Measurements from ENCODE around the gene RGS14.
"Not testable (repeated sequence)": the region's sequence is repeated elsewhere in the genome, so short reads cannot be mapped to it uniquely, and the experiment has no call there.

RGS14 gene

DNA sequence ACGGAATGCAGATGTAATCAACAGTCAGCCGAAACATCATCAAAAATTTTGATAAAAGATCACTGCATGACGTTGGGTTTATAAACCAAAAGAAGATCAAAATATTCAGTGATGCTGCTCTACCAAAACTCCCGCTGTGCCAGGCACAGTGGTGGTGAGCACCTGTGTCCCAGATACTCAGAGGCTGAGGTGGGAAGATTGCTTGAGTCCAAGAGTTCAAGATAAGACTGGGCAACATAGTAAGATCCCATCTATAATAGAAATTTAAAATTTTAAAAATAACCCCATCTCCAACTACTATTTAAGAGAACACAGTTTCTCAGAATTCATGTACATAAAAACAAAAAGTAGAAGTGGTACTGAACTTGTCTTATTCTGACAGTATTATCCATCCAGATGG, 10.0 kb upstream of the RGS14 start:
- no peak for DNase-seq

DNA sequence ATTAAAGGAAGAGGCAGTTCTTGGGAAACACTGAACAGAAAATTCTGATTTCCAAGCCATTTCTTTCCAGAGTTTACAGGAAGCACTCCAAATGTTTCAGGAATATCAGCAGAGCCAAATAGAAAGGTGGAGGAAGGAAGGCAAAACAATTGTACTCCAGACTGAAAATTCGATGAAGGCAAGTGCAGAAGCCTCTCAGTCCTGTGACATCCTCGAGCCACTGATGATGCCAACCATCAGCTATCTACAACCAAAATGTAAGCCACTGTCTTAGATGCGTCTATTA, 8.4 kb upstream of the RGS14 start:
- no peak for DNase-seq

DNA sequence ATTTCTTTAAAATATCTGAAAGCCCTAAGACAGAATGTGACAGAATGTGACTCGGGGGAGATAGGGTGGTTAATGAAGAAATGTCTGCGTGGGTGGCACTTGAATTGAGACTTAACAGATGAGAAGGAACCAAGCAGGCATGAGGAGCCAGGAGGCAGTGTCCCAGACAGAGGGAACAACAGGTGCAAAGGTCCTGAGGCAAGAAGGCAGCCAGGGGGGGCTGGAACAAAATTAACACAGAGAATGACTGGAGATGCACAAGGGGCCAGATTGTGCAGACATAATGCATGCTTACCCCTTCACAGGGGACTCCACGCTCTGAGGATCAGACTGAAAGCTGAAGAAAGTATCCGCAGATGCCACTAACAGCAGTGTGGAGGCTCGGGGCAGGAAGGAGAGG, 8.0 kb upstream of the RGS14 start:
- no peak for DNase-seq

DNA sequence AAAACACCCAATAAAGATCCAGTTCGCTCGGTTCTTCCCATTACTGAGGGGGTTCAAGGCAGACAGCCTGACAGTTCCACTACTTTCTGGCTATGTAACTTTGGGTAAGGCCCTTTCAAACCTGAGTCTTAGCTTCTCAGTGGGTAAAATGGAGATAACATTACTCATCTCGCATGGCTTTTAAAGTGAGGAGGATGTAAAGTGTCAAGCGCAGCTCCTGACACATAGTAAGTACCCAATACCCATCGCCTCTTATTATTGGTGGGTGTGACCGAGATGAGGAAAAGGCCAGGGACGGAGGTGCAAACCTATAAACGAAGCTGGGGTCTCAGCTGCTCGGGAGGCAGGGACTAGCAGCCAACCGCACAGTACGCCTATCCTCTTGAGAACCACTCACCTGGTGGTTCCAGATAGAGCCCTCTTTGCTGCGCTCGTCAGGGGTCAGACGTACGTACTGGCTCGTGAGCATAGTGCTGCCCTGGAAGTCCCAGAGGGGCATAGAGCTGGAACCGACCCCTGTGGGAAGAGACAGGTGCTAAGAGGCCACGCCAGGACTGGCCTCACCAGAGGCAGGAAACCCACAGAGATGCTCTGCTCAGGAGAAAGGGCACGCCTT, 6.8 kb upstream of the RGS14 start:
- DNase-seq: no peak

DNA sequence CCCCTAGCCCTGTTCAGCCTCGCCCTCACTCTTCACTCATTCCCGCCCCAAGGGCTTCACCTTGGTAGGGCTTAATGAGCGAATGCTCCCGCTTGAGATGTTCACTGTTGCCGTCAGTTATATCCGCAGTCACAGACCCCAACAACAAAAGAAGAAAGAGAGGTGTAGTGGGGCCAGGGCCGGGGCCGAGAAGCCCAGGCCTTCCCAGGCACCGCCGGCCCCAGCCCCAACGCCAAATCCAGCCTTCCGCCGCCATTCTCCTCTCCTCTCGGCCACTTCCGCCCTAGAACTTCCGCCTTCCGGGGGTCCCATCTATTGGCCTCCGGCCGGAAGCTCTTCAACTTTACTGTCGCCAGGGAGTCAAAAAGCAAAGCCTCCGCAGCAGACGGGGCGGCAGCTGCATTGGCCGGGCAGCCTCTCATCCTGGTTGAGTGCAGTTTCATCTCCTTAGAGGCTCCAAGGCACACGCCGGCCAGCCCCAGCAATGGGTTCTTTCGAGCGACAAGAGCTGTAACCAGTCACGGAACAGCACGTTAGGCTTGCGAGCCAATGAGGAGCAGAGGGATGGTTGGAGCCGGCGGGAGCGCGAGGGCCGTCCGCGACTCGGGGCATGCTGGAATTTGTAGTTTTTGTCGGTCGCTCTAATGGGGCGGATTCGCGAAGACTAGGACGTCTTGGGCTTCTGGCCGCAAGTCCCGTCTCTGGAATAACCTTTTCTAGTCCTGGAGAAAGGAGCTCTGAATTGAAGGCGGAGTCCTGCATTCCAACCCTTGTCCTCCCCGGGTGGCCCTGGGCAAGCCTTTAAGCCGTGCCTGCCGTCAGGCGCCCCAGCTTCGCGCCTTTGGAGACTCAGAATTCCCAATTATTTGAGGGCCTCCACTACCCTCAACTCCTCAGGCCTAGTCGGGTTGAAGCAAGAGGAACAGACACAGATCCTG, 6.1 kb upstream of the RGS14 start, which contains the start of gene LMAN2:
Gene LMAN2, minus strand, starts transcription at position 277 of the 938 bp plus-strand sequence. Its CDS starts 21 bp downstream, at position 256.
- DNase-seq: peak; percentile 59

DNA sequence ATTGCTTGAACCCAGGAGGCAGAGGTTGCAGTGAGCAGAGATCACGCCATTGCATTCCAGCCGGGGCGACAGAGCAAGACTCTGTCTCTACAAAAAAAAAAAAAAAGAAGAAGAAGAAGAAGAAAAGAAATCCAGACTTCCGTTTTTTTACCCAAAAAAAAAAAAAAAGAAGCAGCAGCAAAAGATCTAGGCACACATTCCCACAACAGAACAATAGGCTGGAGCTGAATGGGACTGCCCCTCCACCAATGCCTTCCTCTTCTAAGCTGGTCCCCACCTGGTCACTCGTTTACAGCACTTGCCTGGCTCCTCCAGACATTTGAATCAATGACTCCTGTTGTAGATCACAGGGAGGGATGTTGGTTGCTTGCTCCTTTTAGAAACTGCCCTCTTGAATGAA, 4.6 kb upstream of the RGS14 start:
- DNase-seq: no peak

DNA sequence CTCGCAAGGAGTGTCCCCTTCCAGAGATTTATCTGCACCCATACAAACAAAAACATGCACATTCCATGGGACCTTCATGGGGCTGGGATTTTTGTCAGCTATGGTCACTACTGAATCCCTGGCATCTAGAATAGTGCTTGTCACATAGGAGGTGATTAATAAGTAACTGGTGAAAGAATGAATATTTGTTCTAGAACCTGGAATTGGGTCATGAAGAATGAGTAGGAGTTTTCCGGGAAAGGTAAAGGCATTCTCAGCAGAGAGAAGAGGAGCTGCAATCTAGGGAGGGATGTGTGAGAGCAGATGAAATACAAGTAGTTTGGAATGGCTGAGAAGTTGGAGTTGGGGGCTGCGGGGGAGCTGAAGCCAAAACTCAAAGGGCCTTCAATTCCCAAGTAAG, 3.5 kb upstream of the RGS14 start:
- DNase-seq: no peak

DNA sequence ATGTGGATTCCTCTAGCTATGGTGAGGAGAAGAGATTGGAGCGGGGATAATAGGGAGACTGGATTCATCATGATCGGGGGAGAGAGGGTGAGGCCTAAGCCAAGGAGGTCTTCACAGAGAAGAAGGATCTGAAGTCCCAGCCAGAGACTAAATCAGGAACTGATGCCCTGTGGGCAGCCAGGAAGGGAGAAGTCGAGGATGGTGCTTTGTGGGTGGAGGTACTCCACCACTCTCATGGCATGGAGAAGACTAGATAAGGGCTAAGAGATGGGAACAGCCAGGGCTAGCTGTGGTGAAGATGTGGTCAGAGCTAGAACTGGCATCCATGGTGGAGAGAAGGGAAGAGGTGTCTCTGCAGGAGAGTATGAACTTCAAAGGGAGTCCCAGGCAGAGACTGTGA, 3.0 kb upstream of the RGS14 start:
- DNase-seq: no peak

DNA sequence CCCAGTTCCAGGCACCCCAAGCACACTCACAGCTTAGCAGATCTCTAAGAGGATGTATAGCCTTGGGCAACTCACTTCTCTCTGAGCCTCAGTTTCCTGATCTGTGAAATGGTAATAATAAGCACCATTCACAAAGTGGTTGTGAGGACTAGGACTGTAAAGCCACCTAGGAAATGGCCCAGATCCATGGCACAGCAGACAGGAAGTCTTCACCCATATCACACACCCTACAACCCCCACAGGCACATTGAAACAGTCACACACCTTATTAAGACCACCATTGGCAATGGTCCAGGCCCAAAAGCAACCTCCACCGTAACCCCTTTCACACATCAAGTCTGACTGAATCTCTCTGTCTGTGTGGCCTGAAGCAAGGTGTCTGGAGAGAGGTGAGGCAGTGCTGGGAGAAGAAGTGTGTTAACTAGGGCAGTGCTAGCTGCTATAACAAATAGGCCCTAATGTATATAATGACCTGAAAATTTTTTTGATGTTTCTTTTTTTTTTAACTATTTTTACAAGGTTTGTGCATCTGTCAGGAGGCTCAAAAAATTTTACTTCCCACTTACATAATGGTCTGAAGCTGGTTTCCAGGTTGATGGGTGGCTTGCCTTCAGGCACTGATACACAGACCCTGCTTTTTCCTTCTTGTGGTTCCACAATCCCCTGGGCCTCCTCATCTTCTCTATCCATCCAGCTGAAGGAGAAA, 2.4 kb upstream of the RGS14 start:
- no peak for DNase-seq

DNA sequence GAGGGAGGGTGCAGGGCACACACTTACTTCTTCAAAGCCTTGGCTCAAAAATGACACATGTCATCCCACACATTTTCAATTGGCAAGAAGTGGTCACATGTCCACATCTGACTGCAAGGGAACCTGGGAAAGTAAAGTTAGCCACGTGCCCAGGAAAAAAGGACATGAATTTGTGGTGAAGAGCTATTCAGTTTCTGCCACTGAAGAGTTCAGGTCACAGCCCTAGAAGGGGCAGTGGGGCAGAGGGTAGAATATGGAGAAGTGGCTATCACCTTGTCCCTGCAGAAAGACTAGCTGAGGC, 1.9 kb upstream of the RGS14 start:
- DNase-seq: no peak

DNA sequence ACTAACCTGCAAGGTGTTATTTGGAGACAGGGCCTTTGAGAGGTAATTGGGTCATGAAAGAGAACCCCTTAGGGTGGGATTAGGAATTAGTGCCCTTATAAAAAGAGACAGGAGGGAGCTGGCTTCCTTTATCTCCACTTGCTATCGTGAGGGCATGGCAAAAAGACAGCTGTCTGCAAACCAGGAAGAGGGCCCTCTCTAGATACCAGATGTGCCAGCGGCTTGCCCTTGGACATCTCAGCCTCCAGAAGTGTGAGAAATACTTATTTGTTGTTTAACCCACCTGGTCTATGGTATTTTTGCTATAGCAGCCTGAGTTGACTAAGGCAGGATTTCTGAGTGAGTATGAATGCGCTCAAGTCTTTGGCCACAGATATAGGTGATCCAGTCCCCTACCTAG, 978 bp upstream of the RGS14 start:
- DNase-seq: no peak

DNA sequence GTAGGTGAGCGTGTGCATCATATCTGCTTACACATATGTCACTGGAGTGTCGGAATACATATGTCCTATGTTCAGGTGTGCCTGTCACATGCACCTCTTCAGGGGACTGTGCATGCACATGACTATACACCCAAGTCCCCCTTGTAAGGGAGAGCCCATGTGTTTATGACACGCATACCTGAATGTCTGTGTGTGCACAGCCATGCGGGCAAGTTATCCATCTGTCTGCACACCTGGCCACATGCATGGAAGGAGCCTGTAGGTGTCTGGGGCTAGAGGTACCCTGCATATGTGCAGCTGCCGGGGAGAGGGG, 622 bp upstream of the RGS14 start:
- DNase-seq: no peak

DNA sequence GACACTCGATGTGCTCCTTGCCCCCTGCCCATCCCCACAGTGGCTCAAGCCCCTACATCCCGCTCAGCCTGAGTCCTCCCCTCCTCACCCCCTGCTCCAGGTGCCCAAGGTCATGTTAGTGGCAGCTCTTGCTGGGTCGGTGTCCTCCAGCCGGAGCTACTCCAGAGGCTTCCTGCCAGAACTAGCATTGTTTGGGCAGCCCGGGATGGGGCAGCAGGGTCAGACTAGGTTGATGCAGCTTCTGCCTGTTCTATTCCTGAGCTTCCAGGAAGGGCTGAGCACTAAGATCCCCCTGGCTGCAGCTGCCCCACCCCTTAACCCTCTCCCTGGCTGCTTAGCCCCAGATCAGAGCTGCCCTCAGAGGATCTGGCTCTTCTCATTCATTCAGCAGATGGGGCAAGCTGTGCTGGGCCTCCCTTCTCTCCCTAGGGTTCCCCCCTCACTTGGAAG, 671 bp downstream of the RGS14 start:
- DNase-seq: no peak

DNA sequence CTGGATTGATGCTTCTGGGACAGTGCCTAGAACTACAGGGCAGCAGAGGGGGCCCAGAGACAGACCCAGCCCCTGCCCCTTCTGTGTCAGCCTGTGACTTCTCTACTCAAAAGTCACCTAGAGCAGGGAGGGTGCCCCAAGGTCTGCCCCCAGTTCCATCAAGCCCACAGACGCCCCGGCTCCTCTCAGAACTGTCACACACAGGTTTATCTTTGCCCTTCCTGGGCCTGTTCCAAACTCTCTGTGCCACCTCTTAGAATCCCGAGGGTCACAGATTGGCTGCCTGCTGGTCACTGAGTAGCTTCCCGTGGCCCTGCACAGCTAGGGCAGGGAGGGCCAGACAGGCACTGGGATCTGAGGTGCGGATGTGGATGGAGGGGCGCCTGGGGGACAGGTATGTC, 1.7 kb downstream of the RGS14 start:
- DNase-seq: no peak

DNA sequence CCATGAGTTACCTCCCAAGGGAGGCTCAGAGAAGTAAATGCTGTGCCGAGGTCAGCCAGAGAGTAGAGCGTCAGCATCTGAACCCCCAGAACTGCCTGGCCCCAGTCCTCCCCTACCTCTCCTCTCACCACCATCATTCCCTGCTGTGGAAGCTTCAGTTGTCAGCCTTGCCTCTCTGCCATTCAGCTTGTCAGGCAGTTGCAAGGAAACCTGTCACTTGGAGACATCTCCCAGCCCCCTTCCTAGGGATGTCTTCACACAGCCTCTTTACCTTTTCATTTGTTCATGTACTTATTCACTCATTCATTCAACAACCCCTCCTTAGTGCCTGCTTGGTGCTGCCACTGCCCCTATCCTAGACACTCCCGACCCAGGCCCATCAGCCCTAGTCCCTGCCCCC, 2.1 kb downstream of the RGS14 start:
- no peak for DNase-seq

DNA sequence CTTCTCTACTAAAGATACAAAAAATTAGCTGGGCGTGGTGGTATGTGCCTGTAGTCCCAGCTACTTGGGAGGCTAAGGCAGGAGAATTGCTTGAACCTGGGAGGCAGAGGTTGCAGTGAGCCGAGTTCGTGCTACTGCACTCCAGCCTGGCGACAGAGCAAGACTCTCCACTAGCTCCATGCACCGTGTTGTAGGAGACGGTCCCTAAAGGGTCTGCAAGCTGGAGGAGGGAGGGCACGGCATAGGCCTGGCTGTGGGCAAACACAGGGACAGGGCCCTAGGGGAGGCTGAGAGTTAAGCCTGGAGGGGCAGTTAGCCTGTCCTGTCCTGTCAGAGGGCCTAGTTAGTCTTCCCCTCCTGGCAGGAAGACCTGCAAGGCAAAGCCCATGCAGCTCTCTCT, 3.0 kb downstream of the RGS14 start:
- DNase-seq: not testable (repeated sequence)

DNA sequence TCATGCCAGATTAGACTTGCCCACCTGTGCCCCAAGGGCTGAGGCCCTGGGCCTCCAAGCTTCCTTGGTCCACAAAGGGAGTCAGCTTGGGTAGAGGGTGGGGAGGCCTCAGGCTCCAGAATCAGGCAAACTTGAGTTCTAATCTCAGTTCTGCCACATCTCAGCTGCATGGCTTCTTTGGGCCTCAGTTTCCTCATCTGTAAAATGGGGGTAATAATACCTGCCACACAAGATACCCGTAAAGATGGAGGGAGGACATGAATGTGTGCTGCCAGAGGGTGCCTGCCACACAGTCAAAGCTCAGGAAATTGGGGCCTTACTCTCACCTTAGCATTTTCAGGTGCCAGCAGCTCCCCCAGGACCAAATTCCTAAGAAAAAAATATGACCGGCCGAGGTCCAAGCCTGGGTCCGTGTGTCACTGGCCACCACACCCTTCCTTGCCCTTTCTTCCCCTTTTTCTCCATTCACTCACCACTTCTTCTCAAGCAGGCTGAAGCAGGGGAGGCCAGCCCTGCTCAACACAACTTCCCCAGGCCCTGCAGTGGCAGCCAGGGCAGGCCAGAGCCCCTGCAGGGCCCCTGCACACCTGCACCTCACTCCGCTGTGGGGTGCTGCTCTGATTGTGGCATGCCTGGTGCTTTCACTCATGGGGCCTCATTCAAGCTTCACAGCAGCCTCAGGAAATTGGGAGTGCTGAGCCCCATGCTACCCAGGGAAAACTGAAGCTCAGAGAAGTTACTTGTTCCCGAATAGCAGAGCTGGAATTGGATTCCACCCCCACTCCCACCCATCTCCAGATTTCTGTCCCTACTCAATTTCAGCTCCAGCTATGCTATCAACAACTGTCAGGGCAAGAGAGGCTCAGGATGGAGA, 3.9 kb downstream of the RGS14 start:
- DNase-seq: no peak

DNA sequence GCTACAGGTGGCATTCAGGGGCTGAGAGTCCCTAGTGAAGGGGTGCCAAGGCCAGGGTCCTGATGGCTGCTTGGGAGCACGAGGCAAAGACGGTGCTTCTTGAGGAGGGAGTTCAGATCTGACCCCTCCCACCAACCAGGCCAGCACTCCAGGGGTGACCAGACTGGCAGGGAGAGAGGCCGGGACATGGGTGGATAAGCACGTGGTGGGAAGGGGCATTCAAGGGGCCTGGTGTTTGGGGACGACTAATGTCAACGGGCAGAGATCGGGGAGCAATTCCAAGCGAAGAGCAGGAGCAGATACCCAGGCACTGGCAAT, 4.5 kb downstream of the RGS14 start:
- no peak for DNase-seq

DNA sequence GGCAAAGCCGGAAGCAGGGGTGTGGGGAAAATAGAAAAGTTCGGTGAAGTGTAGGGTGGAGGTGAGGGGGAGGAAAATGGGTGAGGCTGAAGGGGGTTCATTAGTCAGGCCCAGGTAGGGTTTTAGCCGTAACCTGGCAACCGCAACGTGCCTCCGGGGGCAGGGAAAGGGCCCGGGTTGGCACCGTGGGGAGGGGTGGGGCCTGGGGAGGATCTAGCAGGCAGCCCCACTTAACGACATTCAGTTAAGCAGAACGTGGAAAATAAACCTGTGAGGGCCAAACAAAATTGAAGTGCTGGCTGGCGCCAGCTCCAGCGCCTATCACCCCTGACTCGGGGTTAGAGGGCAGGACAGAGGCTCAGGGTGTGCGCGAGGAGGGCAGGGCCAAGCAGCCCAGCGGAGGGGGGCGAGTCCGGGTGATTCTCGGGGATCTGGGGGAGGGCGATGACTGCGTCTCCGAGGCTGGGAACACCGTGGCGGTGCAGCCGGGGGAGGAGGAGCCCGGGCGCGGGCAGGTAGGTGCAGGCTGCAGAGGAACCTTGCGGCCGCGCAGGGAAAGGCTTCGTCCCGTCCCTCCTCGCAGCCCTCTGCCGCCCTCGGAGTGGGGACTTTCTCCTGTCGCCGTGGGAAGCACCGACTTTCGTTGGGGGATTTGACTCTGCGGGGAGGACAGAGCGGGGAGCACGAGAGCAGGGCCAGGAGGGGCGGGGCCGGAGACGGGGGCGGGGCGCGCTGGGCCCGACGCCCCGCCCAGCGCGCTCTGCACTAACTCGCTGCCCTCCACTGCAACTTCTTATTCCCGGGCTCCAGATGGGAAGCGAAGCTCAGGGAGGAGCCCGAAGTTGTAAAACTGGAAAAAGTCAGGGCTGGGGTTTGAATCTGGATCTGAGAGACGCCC, 5.1 kb downstream of the RGS14 start:
- DNase-seq: peak; percentile 54

DNA sequence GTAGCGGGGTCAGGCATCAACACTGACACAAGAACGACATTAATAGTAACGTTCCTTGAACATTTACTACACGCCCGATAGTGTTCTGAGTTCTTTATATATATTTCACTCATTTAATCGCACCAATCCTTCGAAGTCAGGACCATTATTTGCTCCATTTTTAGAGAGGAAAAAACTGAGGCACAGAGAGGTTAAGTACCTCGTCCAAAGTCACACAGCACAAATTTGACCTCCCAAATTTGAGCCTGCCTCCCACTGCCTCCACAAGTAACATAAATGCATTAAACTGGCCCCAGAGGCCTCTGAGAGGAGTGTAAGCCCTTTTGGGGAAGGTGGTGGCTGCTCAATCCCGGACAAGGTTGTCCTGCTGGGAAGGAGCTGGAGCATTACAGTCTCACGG, 5.8 kb downstream of the RGS14 start:
- DNase-seq: no peak

DNA sequence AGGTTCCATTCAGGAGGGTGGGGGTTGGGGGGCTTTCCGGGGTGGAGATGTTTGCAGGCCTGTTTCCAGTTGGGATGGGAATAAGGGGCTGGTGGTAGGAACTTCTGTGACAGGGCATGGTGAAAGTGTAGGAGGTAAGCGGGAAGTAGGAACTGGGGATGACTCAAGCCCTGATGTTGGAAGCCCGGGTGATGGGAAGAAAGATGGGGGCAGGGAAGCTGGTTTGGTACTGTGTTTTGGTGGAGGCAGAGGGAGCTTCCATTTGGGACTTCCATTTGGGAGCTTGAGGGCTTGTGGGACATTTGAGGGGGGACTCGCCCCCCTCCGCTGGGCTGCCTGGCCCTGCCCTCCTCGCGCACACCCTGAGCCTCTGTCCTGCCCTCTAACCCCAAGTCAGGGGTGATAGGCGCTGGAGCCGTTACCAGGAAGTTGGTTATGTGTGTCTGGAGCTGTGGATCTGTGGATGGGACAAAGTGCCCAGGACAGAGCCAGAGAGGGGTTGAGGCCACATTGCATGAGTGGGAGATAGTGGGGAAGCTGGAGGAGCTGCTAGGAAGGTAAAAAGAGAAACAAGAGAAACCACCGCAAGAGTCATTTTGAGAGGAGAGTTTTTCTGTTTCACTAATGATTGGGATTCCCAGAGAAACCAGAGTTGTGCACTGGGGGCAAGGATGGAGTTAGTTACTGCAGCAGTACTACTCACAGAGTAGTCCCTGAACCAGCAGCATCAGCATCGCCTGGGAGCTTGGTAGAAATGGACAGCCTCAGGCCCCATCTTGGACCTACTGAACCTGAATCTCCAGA, 6.6 kb downstream of the RGS14 start:
- DNase-seq: no peak

Measured in activated gamma-delta T cell (primary cell).